Measurements from ENCODE around the gene YBX3. TPM values are rescaled to one million over a fixed set of nuclear protein-coding genes. Genes with fewer than 3 reads are reported as not detected.

The YBX3 gene
- total and polyA plus RNA-seq, 8 donors: 241 to 444 (median 338) TPM

- TF ChIP-seq CTCF (IDR thresholded peaks at IDR 0.05): no peak
- ATAC-seq: no peak
- Histone ChIP-seq H3K27ac (no peak overlapping the region), H3K36me3 (no peaks in the 10 kb centered on the region), H3K27me3 (no peaks in the 10 kb centered on the region), H3K4me3 (no peak overlapping the region), H3K4me1 (no peaks in the 10 kb centered on the region), H3K9me3 (no peaks in the 10 kb centered on the region)
- FAIRE-seq: no peak
- DNase-seq: no peak
- intact Hi-C loops (cut with DNase I): no loop called here
Observed at GRCh38 chr12:10735428-10735827, 12.3 kb upstream of the YBX3 start.

- WGBS, 2 donors: 71 to 75% methylated on average over 4 of the region's 4 CpGs
- DNase-seq: no peak
- Histone ChIP-seq H3K9me3 (no peaks in the 10 kb centered on the region), H3K27ac (no peak overlapping the region), H3K27me3 (no peaks in the 10 kb centered on the region), H3K4me1 (no peaks in the 10 kb centered on the region), H3K36me3 (no peaks in the 10 kb centered on the region), H3K4me3 (no peak overlapping the region)
- intact Hi-C loops (cut with DNase I): no loop called here
- FAIRE-seq: no peak
- no peak for TF ChIP-seq CTCF (IDR thresholded peaks at IDR 0.05)
- ATAC-seq: no peak
Observed at GRCh38 chr12:10732549-10732948, 9.4 kb upstream of the YBX3 start.

- no peak for FAIRE-seq
- Histone ChIP-seq H3K36me3 (no peaks in the 10 kb centered on the region), H3K4me3 (no peak overlapping the region), H3K9me3 (no peaks in the 10 kb centered on the region), H3K27me3 (no peaks in the 10 kb centered on the region), H3K4me1 (no peaks in the 10 kb centered on the region), H3K27ac (no peak overlapping the region)
- WGBS, 2 donors: 81 to 92% methylated on average over 2 of the region's 2 CpGs
- TF ChIP-seq CTCF (IDR thresholded peaks at IDR 0.05): no peak
- intact Hi-C loops (cut with DNase I): no loop called here
- DNase-seq: no peak
- no peak for ATAC-seq
Observed at GRCh38 chr12:10732066-10732465, 8.9 kb upstream of the YBX3 start.

- no peaks in the 10 kb centered on the region for H3K9me3 ChIP-seq
- no peaks in the 10 kb centered on the region for H3K27me3 ChIP-seq
- H3K27ac ChIP-seq: no peak overlapping the region
- H3K36me3 ChIP-seq: no peaks in the 10 kb centered on the region
- no peaks in the 10 kb centered on the region for H3K4me1 ChIP-seq
- DNase-seq: no peak
- FAIRE-seq: no peak
- intact Hi-C loops (cut with DNase I): no loop called here
- no peak overlapping the region for H3K4me3 ChIP-seq
- ATAC-seq: no peak
- no peak for TF ChIP-seq CTCF (IDR thresholded peaks at IDR 0.05)
Observed at GRCh38 chr12:10730559-10730958, 7.4 kb upstream of the YBX3 start.

- Histone ChIP-seq H3K9me3 (no peaks in the 10 kb centered on the region), H3K4me3 (no peak overlapping the region), H3K27ac (no peak overlapping the region), H3K36me3 (no peaks in the 10 kb centered on the region), H3K27me3 (no peaks in the 10 kb centered on the region), H3K4me1 (peaks cover 5 to 12% (median 7%) of the 10 kb centered on the region in 3 donors)
- 65 to 83% methylated on average over 3 of the region's 3 CpGs for WGBS, 2 donors
- intact Hi-C loops (cut with DNase I): no loop called here
- FAIRE-seq (no peak), DNase-seq (no peak), ATAC-seq (no peak)
- TF ChIP-seq CTCF (IDR thresholded peaks at IDR 0.05): no peak
Observed at GRCh38 chr12:10728091-10728490, 5.0 kb upstream of the YBX3 start.

Measured in pancreas (tissue), 10 donors.